ENCODE measurements around the gene EXOSC1.
A peak's percentile ranks its signal among the peaks of the same experiment; 100 is the strongest.
"Not testable (repeated sequence)": the region's sequence is repeated elsewhere in the genome, so short reads cannot be mapped to it uniquely, and the experiment has no call there.

Gene EXOSC1

GRCh38 chr10:97445722-97446639, at the start of gene EXOSC1, which contains the start of gene ZDHHC16:
Gene EXOSC1 (minus strand): TSS chr10:97446006. CDS start chr10:97445985, 21 bp downstream.
Gene ZDHHC16 (plus strand): TSS chr10:97446175. CDS start chr10:97451676, 5,501 bp downstream.
- DNase-seq (ENCODE audit: low read depth), result peak; percentile 98

- peak; percentile 51 for DNase-seq (ENCODE audit: low read depth)
Observed at GRCh38 chr10:97494863-97495506, 49.2 kb upstream of the EXOSC1 start.

GRCh38 chr10:97494151-97494550, 48.3 kb upstream of the EXOSC1 start:
- DNase-seq (ENCODE audit: low read depth), result no peak

GRCh38 chr10:97490592-97490991, 44.8 kb upstream of the EXOSC1 start:
- no peak for DNase-seq (ENCODE audit: low read depth)

- DNase-seq (ENCODE audit: low read depth), result no peak
Observed at GRCh38 chr10:97485647-97486281, 40.0 kb upstream of the EXOSC1 start.

GRCh38 chr10:97483921-97484320, 38.1 kb upstream of the EXOSC1 start:
- peak; percentile 33 for DNase-seq (ENCODE audit: low read depth)

- DNase-seq (ENCODE audit: low read depth), result peak; percentile 69
Observed at GRCh38 chr10:97483506-97483905, 37.7 kb upstream of the EXOSC1 start.

GRCh38 chr10:97482381-97482780, 36.6 kb upstream of the EXOSC1 start:
- no peak for DNase-seq (ENCODE audit: low read depth)

- DNase-seq (ENCODE audit: low read depth), result peak; percentile 55
Observed at GRCh38 chr10:97481071-97481470, 35.3 kb upstream of the EXOSC1 start.

GRCh38 chr10:97479939-97480338, 34.1 kb upstream of the EXOSC1 start:
- DNase-seq (ENCODE audit: low read depth), result no peak

GRCh38 chr10:97479410-97479809, 33.6 kb upstream of the EXOSC1 start:
- DNase-seq (ENCODE audit: low read depth), result not testable (repeated sequence)

- peak; percentile 88 for DNase-seq (ENCODE audit: low read depth)
Observed at GRCh38 chr10:97475936-97476594, 30.3 kb upstream of the EXOSC1 start.

- DNase-seq (ENCODE audit: low read depth), result no peak
Observed at GRCh38 chr10:97474918-97475317, 29.1 kb upstream of the EXOSC1 start.

- DNase-seq (ENCODE audit: low read depth), result not testable (repeated sequence)
Observed at GRCh38 chr10:97468781-97469180, 23.0 kb upstream of the EXOSC1 start.

GRCh38 chr10:97468162-97468561, 22.4 kb upstream of the EXOSC1 start:
- no peak for DNase-seq (ENCODE audit: low read depth)

GRCh38 chr10:97466755-97467154, 20.9 kb upstream of the EXOSC1 start:
- peak; percentile 60 for DNase-seq (ENCODE audit: low read depth)

GRCh38 chr10:97465982-97466381, 20.2 kb upstream of the EXOSC1 start:
- DNase-seq (ENCODE audit: low read depth), result no peak

GRCh38 chr10:97464226-97464625, 18.4 kb upstream of the EXOSC1 start:
- no peak for DNase-seq (ENCODE audit: low read depth)

GRCh38 chr10:97463363-97464132, 17.7 kb upstream of the EXOSC1 start:
- DNase-seq (ENCODE audit: low read depth), result peak; percentile 82

- no peak for DNase-seq (ENCODE audit: low read depth)
Observed at GRCh38 chr10:97462309-97462708, 16.5 kb upstream of the EXOSC1 start.

GRCh38 chr10:97459933-97460332, 14.1 kb upstream of the EXOSC1 start:
- DNase-seq (ENCODE audit: low read depth), result no peak

Data from iris pigment epithelial cell (primary cell).